Ovary (tissue), 3 donors: Measurements from ENCODE around the gene KSR1.

Experiments
- POLR2A ChIP-seq: fragments of 450-650 bp; IDR thresholded peaks from one replicate; pipeline ENCODE4 v1.6.1; 2017; ENCODE audit warnings: antibody characterized with exemption, mild to moderate bottlenecking, moderate library complexity
- TF ChIP-seq, protein P1 (sequence below), 3 donors: fragments of 450-650 bp in 2 of 3; fragments of 200-600 bp in 1 of 3; IDR thresholded peaks; one replicate each; pipeline versions ENCODE4 v1.5.1 to v1.8.0; 2016 to 2022; ENCODE audit warnings: antibody characterized with exemption in 3 of 3, mild to moderate bottlenecking in 1 of 3
- donor health status: DM: no; HTN: no; CAD: no.

DNA sequence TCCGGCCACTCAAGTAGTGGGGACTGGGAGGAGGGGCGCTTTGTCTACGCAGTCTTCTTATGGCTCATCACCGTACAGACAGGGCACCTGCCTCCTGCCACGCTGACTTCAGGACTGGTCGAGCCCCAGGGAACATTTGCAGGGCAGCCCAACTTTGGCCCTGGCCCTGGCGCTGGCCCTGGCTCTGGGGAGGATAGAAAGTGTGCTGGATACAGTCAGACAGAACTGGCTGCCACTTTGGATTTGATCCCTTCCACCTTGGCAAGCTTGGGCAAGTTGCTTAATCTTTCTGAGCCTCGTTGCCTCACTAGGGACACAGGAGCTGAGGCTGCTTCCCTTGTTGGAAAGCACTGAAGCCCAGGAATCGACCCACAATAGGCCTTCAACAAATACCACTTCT is 188.3 kb downstream of the KSR1 start:
- TF ChIP-seq, protein P1, sequence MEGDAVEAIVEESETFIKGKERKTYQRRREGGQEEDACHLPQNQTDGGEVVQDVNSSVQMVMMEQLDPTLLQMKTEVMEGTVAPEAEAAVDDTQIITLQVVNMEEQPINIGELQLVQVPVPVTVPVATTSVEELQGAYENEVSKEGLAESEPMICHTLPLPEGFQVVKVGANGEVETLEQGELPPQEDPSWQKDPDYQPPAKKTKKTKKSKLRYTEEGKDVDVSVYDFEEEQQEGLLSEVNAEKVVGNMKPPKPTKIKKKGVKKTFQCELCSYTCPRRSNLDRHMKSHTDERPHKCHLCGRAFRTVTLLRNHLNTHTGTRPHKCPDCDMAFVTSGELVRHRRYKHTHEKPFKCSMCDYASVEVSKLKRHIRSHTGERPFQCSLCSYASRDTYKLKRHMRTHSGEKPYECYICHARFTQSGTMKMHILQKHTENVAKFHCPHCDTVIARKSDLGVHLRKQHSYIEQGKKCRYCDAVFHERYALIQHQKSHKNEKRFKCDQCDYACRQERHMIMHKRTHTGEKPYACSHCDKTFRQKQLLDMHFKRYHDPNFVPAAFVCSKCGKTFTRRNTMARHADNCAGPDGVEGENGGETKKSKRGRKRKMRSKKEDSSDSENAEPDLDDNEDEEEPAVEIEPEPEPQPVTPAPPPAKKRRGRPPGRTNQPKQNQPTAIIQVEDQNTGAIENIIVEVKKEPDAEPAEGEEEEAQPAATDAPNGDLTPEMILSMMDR (IDR thresholded peaks at IDR 0.05): no peak
- no peak for TF ChIP-seq POLR2A
